Endothelial cell of umbilical vein (primary cell): ENCODE results near the gene SH3RF3.

Experiments
- POLR2AphosphoS5 ChIP-seq: IDR thresholded peaks from 2 replicates; pipeline ENCODE4 v1.6.1; 2012; ENCODE audit warnings: low read depth, mild to moderate bottlenecking, control low read depth, low read length, moderate library complexity; ENCODE audit not compliant: insufficient read depth
- TF ChIP-seq, protein P1 (sequence below): IDR thresholded peaks from 2 replicates; pipeline ENCODE4 v1.6.1; 2011; ENCODE audit not compliant: insufficient read depth, insufficient read length
- TF ChIP-seq, protein P2 (sequence below), 2 donors: IDR thresholded peaks; 1 replicate in 1 of 2; 2 replicates in 1 of 2; pipeline ENCODE4 v1.5.1; 2011; ENCODE audit warnings: low read length in 2 of 2, mild to moderate bottlenecking in 2 of 2, moderate library complexity in 2 of 2, control low read depth in 1 of 2, inconsistent platforms in 1 of 2, low read depth in 1 of 2; ENCODE audit not compliant: insufficient read depth in 1 of 2; ENCODE audit errors: extremely low read depth in 1 of 2

DNA sequence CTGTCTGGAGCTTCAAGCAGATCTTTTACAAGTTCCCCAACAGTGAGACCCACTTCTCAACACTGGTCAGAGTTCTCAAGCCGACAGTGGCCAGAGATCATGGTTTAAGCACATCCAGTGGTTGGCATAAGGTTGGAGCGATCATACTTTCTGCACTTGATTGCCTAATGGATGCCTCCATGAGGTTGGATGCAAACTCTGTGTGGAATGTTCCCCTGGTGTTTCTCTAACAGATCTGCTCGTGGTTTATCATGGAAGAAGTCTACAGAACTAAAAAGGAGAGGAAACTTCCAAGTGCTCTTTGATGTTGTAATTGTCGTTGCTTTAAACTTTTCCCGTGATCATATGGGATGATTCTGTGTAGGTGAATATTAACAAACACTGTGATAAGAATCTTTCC, 60.7 kb downstream of the SH3RF3 start:
- TF ChIP-seq POLR2AphosphoS5: no peak
- TF ChIP-seq, protein P1, sequence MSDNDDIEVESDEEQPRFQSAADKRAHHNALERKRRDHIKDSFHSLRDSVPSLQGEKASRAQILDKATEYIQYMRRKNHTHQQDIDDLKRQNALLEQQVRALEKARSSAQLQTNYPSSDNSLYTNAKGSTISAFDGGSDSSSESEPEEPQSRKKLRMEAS: no peak
- TF ChIP-seq, protein P2, sequence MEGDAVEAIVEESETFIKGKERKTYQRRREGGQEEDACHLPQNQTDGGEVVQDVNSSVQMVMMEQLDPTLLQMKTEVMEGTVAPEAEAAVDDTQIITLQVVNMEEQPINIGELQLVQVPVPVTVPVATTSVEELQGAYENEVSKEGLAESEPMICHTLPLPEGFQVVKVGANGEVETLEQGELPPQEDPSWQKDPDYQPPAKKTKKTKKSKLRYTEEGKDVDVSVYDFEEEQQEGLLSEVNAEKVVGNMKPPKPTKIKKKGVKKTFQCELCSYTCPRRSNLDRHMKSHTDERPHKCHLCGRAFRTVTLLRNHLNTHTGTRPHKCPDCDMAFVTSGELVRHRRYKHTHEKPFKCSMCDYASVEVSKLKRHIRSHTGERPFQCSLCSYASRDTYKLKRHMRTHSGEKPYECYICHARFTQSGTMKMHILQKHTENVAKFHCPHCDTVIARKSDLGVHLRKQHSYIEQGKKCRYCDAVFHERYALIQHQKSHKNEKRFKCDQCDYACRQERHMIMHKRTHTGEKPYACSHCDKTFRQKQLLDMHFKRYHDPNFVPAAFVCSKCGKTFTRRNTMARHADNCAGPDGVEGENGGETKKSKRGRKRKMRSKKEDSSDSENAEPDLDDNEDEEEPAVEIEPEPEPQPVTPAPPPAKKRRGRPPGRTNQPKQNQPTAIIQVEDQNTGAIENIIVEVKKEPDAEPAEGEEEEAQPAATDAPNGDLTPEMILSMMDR (IDR thresholded peaks at IDR 0.05; ENCODE audit: extremely low read depth in 1 of 2, insufficient read depth in 1 of 2, low read depth in 1 of 2, low read length in 2 of 2): no peak
